ENCODE results near the gene ABCG2.

The ABCG2 gene

DNA sequence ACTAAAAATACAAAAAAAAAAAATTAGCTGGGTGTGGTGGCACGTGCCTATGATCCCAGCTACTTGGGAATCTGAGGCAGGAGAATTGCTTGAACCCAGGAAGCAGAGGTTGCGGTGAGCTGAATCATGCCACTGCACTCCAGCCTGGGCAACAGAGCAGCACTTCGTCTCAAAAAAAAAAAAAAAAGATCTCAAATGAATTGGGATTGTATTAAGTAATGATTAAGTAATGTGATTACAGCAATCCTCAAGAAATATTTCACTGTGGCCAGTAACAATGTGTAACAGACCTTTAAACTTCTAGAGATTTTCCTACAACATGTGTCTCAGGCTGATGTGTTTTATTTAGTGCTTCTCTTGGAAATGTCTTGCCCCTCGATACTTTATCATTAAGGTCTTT, 104.2 kb downstream of the ABCG2 start:
- no peak overlapping the region for H3K27ac Mint-ChIP-seq

DNA sequence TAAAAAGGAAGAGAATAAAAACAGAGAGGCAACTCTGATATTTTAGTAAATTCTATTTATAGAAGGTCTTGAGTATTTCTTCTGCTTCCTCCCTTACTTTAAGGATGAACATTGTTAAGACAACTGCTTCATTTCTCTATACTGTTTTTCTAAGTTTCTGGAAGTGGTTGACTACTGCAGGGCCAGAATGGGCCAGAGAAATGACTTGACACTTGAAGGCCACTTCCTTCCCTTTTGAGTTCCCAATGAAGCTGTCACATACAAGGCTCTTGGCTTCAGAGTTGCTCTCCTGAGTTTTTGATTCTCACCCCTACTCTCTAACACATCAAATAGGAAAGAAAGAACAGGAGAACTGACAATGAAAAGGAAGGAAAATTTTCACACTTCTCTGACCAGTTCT, 113.4 kb downstream of the ABCG2 start:
- Mint-ChIP-seq H3K9me3 (no peaks in the 10 kb centered on the region), H3K4me1 (ENCODE audit: low read depth) (no peaks in the 10 kb centered on the region), H3K27me3 (no peaks in the 10 kb centered on the region), H3K4me3 (no peak overlapping the region), H3K27ac (no peak overlapping the region), H3K36me3 (ENCODE audit: low read depth) (peaks cover 34% of the 10 kb centered on the region)
- DNase-seq = no peak

More for the DNA sequence above, 104.2 kb downstream of the ABCG2 start:
- H3K27me3 Mint-ChIP-seq = no peaks in the 10 kb centered on the region
- H3K4me1 Mint-ChIP-seq (ENCODE audit: low read depth) = no peaks in the 10 kb centered on the region
- H3K9me3 Mint-ChIP-seq = no peaks in the 10 kb centered on the region
- DNase-seq = no peak
- no peak overlapping the region for H3K4me3 Mint-ChIP-seq
- H3K36me3 Mint-ChIP-seq (ENCODE audit: low read depth) = peaks cover 38% of the 10 kb centered on the region

GRCh38 chr4:88043586-88044340, 114.7 kb downstream of the ABCG2 start:
- Mint-ChIP-seq H3K9me3 (no peaks in the 10 kb centered on the region), H3K4me3 (no peak overlapping the region)

DNA sequence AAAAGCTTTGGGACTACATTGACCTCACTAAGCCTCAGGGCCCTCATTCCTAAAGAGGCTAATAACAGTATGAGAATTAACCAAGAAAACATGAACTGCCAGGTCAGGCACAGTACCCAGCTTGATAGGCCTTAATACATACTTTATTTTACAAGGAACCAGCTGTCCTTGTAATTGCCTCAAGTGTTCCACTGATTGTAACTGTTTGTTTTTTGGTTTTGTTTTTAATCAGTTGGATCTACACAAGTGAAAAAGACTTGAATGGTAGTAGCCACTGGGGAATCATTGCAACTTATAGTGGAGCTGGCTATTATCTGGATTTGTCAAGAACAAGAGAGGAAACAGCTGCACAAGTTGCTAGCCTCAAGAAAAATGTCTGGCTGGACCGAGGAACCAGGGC, 115.4 kb downstream of the ABCG2 start:
- no peaks in the 10 kb centered on the region for H3K4me1 Mint-ChIP-seq (ENCODE audit: low read depth)
- H3K4me3 Mint-ChIP-seq = no peak overlapping the region
- no peak for DNase-seq
- H3K9me3 Mint-ChIP-seq = no peaks in the 10 kb centered on the region
- H3K27ac Mint-ChIP-seq = no peak overlapping the region
- H3K36me3 Mint-ChIP-seq (ENCODE audit: low read depth) = peaks cover 45% of the 10 kb centered on the region
- no peaks in the 10 kb centered on the region for H3K27me3 Mint-ChIP-seq

More at GRCh38 chr4:88043586-88044340, 114.7 kb downstream of the ABCG2 start:
- Mint-ChIP-seq H3K36me3 (ENCODE audit: low read depth) (peaks cover 38% of the 10 kb centered on the region), H3K4me1 (ENCODE audit: low read depth) (no peaks in the 10 kb centered on the region), H3K27me3 (no peaks in the 10 kb centered on the region), H3K27ac (no peak overlapping the region)
- DNase-seq = no peak

GRCh38 chr4:88041626-88042025, 116.8 kb downstream of the ABCG2 start:
- H3K36me3 Mint-ChIP-seq (ENCODE audit: low read depth) = peaks cover 48% of the 10 kb centered on the region
- no peak overlapping the region for H3K4me3 Mint-ChIP-seq
- no peaks in the 10 kb centered on the region for H3K27me3 Mint-ChIP-seq
- no peaks in the 10 kb centered on the region for H3K4me1 Mint-ChIP-seq (ENCODE audit: low read depth)
- no peak overlapping the region for H3K27ac Mint-ChIP-seq
- DNase-seq = no peak
- no peaks in the 10 kb centered on the region for H3K9me3 Mint-ChIP-seq

DNA sequence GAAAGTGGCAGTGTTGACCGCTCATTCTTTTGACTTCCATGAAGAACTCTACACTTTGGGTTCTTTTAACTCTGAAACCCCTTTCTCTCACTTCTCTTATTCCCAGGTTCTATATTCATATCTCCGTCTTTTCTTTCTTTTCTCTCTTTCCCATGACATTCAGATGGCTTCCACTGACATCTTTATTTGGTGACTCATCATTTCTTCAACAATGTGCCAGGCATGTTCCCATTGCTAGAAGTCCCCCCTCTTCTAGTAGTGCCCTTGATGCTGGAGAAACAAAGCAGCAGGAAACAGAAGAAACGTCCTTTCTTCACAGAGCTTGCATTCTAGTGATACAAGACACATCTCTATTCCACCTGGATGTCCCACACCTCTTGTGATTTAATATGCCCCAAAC, 117.7 kb downstream of the ABCG2 start:
- H3K36me3 Mint-ChIP-seq (ENCODE audit: low read depth) = peaks cover 46% of the 10 kb centered on the region
- no peaks in the 10 kb centered on the region for H3K27me3 Mint-ChIP-seq
- H3K9me3 Mint-ChIP-seq = no peaks in the 10 kb centered on the region
- no peak for DNase-seq
- no peaks in the 10 kb centered on the region for H3K4me1 Mint-ChIP-seq (ENCODE audit: low read depth)
- H3K4me3 Mint-ChIP-seq = no peak overlapping the region
- no peak overlapping the region for H3K27ac Mint-ChIP-seq
